Dedifferentiated amniotic fluid mesenchymal stem cell (primary cell): ENCODE results near the gene SERPINF2.
"Not testable (repeated sequence)": the region's sequence is repeated elsewhere in the genome, so short reads cannot be mapped to it uniquely, and the experiment has no call there.

Source experiments
- DNase-seq: peaks from one replicate; pipeline ENCODE4 v3.0.0-alpha.2; 2016; ENCODE audit errors: extremely low spot score

SERPINF2 gene

DNA sequence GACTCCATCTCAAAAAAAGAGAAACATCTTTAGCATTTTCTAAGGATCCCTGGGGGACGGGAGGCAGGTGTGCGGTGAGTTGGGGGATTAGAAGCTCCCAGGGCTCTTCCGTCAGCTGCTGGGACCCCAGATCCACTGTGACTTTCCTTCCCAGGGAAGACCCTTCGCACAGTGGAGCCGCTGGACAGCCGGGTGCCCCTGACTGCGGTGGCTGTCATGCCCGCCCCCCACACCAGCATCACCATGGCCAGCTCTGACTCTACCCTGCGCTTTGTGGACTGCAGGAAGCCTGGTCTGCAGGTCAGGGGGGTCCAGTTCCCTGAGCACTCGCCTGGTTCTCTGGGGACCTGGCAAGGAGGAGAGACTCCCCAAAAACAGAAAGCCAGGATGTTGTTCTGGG, 7.3 kb upstream of the SERPINF2 start:
- DNase-seq: no peak

DNA sequence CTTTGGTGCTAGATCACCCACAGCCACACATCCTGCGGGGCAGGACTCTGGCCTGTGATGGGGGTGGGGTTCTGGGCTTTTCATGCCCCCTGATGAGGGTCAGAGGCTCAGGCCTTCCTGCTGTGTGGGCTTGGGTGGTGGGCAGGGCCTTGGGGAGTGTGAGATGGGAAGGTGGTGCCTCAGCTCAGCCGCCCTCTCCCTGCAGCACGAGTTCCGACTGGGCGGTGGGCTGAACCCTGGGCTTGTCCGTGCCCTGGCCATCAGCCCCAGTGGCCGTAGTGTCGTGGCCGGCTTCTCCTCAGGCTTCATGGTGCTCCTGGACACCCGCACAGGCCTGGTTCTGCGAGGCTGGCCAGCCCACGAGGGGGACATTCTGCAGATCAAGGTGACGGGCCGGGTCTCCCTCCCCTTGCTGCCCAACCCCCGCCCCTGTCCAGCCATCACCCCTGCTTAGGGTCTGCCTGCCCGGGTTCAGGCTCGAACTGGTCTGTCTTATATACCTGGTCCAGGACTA, 6.8 kb upstream of the SERPINF2 start:
- DNase-seq: no peak

DNA sequence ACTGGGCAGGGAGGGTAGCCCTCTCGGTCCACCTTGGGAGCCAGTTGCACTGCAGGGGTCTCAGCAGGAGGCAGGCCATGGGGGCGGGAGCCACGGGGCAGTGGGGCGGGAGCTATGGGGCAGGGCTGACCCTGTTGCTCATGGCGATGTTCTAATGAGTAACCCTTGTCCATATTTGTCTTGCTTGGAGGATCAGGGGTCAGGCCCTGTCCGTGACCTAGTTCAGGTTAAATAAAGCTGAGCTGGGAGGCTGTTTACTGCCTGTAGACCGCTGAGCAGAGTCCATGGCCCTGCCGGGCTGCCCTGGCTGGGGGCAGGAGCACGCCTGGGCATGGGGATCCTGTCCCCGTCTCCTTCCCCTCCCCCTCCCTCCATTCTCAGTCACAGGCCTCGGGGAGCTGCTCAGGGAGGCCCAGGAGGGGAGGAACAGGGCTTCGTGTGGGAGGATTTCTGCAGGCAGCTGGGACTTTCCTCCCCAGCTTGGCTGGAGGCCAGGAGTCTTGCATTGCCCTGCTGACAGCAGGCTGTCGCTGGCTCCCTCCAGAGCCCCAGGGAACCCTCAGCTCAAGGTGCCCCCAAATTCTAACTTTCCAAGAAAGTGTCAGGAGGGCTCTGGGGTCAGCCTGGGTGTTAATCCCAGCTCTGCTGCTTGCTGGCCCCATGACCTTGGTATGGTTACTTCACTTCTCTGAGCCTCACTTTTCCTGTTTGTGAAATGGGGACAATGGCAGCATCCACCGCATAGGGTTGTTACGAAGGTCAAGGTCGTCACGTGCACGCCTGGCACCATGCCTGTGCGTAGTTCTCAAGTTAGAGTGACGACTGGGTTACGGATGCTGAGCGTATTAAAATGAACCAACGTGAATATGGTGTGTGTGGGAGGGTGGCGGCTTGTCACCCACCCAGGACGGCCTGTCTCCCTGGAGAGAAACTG, 6.1 kb upstream of the SERPINF2 start:
- peak; percentile 43 for DNase-seq

DNA sequence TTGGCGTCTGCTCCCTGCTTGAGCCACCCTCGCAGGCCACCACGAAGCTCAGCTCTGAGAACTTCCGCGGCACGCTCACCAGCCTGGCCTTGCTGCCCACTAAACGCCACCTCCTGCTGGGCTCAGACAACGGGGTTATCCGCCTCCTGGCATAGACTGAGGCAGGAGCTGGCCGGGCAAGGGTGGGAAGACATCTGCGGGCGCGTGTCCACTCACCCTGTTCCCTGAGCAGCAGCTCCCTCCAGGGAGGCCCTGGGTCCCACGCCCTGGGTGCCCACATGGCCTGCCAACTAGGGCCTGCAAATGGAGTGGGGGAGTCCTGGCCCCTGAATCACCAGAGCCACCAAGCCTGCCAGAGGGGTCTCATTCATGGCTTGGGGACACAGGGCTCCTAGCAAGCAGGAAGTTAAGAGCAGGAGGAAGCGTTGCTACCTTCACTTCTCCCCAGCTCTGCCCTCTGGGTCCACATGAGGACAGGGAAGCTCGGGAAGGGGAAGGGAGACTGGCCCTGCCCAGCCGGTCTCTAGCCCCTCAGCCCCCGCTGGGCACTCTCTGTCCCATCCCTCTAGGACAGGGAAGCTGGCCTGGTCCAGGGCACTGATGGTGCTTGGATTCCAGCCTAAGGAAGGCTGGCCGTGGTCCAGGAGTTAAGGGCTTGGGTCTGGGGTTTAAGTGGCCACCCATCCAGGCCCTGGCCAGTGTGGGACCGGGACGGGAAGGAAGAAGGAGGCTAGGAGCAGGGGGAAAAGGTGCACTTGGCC, 5.0 kb upstream of the SERPINF2 start:
- DNase-seq: no peak

DNA sequence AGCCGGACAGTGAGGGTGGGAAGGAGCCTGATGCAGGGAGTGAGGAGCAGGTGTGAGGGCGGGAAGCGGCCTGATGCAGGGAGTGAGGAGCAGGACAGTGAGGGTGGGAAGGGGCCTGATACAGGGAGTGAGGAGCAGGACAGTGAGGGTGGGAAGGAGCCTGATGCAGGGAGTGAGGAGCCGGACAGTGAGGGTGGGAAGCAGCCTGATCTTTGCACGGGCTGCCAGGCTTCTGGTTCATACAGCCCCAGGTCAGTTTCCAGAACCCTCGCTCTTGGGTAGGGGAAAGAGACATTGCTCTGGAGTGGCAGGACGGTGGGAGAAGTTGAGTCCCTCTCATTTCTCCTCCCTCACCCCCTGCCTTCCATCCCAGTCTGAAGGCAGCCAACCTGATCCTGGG, 772 bp upstream of the SERPINF2 start:
- not testable (repeated sequence) for DNase-seq

DNA sequence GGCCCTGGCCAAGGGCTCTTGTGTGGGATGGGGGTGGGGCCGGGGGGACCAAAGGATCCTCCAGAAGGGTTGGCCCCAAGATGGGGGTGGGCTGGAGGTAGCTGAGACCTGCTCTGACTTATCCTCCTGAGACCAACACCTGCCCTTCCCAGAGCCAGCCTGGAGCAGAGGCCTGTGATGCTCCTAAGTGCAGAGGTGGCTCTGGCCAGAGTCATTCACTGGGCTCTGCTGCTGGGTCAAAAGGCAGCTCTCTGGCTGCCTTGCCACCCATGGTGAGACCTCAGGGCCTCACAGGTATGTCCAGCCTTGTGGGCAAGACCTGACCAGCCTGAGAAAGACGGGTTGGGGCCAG, 393 bp downstream of the SERPINF2 start:
- DNase-seq: no peak

DNA sequence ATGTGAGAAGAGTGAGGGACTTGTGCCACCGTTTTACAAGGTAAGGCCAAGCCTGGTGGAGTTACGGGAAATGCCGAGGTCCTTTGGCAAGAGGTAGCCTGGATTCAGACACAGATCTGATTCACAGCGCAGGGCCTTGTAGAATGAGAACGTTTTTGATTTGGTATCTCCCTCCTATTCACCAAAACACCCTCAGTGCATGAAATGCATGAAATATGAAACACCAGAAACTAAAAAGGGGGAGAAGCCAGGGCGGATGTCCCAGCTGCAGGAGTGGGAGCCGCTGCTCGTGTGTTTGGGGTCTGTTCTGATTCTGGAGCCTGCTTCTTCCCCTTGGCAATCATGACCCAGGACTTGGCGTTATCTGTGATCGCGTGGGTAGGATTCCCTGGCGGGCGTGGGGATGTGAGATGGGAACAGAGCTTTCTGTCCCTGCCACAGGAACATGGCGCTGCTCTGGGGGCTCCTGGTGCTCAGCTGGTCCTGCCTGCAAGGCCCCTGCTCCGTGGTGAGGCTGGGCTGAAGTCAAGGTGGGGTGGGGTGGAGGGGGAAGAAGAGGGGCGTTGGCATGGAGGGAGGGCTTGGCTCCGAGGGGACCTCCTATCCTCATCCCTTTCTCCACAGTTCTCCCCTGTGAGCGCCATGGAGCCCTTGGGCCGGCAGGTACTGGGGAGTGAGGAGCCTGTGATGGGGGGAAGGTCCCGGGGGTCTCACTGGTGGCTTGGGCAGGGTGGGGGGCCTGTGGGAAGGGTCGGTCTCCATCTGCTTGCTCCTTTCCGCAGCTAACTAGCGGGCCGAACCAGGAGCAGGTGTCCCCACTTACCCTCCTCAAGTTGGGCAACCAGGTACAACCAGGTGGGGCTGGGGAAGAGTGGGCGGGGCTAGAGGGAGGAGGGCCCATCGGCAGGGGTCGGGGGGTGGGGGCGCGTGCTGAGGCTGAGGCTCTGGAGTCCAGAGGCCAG, 2.2 kb downstream of the SERPINF2 start:
- no peak for DNase-seq

DNA sequence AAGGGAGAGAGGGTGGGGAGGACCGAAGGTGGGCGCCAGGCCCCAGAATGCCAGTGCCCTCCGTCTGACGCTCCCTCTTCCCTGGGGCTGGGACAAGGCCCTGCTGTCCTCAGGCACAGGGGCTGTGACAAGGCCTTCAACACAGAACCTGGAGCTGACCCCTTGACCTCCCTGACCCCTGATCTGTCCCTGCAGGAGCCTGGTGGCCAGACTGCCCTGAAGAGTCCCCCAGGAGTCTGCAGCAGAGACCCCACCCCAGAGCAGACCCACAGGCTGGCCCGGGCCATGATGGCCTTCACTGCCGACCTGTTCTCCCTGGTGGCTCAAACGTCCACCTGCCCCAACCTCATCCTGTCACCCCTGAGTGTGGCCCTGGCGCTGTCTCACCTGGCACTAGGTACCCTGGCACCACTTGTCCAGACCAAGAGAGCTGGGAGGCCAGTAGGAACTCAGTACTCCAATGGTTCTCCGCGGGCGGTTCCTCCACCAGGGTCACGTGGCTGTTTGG, 2.9 kb downstream of the SERPINF2 start:
- DNase-seq: no peak

DNA sequence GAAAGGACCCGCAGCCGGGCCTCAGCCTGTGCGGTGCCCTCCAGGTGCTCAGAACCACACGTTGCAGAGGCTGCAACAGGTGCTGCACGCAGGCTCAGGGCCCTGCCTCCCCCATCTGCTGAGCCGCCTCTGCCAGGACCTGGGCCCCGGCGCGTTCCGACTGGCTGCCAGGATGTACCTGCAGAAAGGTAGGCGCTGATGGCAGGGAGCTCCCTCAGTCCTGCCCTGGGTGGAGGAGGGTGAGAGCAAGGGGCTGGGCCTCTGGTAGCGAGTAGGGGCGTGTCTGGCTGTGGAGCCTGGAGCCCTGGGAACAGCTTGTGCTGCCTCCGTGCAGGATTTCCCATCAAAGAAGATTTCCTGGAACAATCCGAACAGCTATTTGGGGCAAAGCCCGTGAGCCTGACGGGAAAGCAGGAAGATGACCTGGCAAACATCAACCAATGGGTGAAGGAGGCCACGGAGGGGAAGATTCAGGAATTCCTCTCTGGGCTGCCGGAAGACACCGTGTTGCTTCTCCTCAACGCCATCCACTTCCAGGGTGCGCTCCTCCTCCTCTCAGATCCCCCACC, 4.4 kb downstream of the SERPINF2 start:
- no peak for DNase-seq

DNA sequence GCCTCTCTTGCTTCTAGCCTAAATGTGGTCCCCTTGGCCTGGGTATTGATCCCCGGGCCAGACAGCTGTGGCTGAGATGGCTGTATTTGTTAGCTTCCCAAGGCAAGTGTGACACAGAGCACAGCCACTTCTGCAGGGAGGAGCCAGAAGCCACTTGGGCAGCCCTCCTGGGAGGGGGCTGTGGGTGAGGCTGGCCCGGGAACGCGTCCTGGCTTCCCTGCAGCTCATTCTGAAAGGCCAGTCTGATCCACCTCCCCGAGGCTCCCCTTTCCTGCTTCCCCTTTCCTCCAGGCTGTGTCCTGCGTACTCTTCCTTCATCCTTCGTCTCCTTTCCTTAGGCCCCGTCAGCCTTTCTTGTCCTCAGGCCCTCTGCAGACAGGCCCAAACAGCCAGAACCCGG, 8.0 kb downstream of the SERPINF2 start:
- no peak for DNase-seq

DNA sequence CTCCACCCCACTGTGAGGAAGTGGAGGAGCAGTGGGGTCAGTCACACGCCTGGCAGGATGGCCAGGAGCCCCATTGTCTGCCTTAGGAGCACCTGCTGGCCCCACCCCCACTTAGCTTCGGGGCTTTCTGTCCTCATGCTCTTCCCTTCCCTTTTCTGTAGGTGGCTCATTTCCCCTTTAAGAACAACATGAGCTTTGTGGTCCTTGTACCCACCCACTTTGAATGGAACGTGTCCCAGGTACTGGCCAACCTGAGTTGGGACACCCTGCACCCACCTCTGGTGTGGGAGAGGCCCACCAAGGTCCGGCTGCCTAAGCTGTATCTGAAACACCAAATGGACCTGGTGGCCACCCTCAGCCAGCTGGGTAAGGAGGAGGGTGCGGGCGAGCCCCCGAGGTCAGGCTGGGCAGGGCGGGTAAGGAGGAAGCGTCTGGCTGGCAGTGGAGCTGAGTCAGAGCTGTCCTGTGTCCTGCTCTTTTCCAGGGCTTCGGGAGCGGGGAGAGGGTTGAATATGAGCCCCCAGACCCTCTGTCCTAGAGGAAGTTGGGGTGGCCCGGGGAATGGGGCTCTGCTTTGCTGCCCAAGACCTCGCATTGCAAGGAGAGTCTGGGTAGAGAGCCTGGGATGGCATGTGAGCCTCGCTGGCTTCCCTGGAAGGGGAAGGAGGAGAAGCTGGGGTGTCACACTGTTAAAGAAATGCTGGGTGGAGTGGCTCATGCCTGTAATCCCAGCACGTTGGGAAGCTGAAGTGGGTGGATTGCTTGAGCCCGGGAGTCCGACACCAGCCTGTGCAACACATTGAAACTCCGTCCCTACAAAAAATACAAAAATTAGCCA, 10.0 kb downstream of the SERPINF2 start:
- no peak for DNase-seq

DNA sequence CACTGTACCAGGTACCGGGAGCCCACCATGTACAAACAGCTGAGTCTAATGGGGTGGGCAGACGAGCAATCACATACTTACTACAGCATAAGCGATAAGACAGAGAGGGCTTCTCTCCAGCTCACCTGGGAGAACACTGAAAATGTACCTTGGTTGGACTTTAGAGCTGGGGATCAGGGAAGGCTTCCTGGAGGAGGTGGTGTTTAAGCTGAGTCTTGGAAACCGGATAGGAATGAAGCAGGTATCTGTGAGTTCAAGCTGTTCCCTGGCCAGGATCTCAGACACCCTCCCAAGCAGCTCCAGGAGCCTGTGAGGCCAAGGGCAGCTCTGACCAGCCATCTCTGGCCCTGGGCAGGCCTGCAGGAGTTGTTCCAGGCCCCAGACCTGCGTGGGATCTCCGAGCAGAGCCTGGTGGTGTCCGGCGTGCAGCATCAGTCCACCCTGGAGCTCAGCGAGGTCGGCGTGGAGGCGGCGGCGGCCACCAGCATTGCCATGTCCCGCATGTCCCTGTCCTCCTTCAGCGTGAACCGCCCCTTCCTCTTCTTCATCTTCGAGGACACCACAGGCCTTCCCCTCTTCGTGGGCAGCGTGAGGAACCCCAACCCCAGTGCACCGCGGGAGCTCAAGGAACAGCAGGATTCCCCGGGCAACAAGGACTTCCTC, 11.2 kb downstream of the SERPINF2 start:
- DNase-seq: no peak

DNA sequence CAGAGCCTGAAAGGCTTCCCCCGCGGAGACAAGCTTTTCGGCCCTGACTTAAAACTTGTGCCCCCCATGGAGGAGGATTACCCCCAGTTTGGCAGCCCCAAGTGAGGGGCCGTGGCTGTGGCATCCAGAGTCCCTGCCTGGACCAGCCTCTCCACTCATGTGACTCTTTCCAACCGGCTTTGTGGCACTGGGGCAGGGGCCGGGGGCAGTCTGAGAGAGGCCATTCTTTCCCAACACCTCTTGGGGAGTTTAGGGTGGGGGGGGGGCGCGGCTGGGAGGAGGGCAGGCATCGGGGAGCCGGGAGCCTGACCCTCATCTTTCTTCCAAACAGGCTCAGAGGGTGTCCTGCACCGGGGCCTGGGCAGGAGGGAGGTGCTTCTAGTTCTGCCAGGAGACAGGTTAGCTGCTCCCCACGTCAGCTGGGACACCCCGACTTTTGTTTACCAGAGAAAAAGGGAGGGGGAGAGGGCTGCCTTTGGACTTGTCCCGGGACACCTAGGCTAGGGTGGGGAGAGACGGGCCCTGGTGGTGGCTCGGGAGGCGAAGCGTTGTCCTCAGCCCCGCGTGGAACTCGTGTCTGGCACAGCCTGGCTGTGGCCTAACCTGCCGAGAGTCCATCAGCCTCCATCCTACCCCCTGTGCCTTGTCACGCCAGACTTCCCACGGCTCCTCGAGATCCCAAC, 11.9 kb downstream of the SERPINF2 start:
- DNase-seq: no peak

DNA sequence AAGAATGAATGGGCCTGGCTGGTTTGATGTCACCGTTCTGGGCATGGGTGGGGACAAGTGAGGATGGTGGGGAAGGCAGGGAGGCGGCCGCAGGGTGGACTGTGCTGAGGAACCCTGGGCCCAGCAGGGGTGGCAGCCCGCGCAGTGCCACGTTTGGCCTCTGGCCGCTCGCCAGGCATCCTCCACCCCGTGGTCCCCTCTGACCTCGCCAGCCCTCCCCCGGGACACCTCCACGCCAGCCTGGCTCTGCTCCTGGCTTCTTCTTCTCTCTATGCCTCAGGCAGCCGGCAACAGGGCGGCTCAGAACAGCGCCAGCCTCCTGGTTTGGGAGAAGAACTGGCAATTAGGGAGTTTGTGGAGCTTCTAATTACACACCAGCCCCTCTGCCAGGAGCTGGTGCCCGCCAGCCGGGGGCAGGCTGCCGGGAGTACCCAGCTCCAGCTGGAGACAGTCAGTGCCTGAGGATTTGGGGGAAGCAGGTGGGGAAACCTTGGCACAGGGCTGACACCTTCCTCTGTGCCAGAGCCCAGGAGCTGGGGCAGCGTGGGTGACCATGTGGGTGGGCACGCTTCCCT, 12.7 kb downstream of the SERPINF2 start:
- no peak for DNase-seq

DNA sequence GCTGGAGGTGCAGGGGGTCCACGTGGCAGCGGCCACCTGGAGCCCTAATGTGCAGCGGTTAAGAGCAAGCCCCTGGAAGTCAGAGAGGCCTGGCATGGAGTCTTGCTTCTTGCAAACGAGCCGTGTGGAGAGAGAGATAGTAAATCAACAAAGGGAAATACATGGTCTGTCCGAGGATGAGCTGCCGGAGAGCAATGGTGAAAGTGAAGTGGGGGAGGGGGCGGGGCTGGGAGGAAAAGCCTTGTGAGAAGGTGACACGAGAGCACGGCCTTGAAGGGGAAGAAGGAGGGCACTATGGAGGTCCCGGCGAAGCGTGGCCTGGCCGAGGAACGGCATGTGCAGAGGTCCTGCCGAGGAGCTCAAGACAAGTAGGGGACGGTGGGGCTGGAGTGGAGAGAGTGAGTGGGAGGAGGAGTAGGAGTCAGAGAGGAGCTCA, 13.2 kb downstream of the SERPINF2 start:
- no peak for DNase-seq

DNA sequence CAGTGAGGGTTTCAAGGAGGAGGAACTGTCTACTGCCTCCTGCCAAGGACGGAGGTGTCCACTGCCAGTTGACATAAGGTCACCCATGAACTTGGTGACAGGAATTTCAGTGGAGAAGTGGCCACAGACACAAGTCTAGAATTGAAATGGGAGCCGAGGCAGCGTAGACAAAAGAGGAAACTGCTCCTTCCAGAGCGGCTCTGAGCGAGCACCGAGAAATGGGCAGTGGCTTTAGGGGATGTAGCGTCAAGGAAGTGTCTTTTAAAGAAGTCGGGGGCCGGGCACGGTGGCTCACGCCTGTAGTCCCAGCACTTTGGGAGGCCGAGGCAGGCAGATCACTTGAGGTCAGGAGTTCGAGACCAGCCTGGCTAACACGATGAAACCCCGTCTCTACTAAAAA, 16.1 kb downstream of the SERPINF2 start:
- DNase-seq: no peak

DNA sequence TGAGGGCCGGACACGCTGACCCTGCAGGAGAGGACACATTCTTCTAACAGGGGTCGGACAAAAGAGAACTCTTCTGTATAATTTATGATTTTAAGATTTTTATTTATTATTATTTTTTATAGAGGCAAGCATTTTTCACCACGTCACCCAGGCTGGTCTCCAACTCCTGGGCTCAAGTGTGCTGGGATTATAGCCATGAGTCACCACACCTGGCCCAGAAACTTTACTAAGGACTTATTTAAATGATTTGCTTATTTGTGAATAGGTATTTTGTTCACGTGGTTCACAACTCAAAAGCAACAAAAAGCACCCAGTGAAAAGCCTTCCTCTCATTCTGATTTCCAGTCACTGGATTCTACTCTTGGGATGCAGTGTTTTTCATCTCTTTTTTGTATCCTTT, 16.9 kb downstream of the SERPINF2 start:
- DNase-seq: no peak

DNA sequence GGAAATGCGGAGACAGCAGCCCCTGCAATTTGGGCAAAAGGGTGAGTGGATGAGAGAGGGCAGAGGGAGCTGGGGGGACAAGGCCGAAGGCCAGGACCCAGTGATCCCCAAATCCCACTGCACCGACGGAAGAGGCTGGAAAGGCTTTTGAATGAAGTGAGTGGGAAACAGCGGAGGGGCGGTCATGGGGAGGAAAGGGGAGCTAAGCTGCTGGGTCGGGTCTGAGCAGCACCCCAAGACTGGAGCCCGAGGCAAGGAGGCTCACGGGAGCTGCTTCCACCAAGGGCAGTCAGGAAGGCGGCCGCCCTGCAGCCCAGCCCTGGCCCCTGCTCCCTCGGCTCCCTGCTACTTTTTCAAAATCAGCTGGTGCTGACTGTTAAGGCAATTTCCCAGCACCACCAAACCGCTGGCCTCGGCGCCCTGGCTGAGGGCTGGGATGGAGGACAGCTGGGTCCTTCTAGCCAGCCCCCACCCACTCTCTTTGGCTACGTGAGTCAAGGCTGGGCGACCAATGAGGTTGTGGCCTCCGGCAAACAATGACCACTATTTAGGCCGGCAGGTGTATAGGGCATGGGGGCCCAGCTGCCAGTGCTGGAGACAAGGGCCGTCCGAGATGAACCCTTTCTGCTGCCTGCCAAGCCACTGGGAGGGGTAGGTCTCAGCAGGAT, 19.7 kb downstream of the SERPINF2 start:
- no peak for DNase-seq
